Daoy (cell line): ENCODE measurements around the gene CCDC28B. TPM values are rescaled to one million over a fixed set of nuclear protein-coding genes. Genes with fewer than 3 reads are reported as not detected.
"Not testable (repeated sequence)": the region's sequence is repeated elsewhere in the genome, so short reads cannot be mapped to it uniquely, and the experiment has no call there.

Source experiments
- DNase-seq: peaks from one replicate; pipeline ENCODE4 v3.0.0-alpha.2; 2015; ENCODE audit warnings: low read depth
- total RNA-seq: library from RNA; depleted of rRNA; stranded (reverse); fragments of >200 nt; shearing (Covaris generic); gene quantifications from 2 replicates; pipeline ENCODE4 v1.2.3, GENCODE V29; 2014; rRNA removed

Gene CCDC28B
- total RNA-seq, result 11.2 and 15.7 TPM in 2 replicates

- peak; percentile 65 for DNase-seq
These were observed at the start of gene CCDC28B for GRCh38 chr1:32200226-32201010. CCDC28B (plus strand) TSS chr1:32200595; CDS start chr1:32201936, 1,341 bp downstream.

GRCh38 chr1:32150847-32151246 lies 49.5 kb upstream of the CCDC28B start:
- peak; percentile 13 for DNase-seq

GRCh38 chr1:32151319-32151787 lies 49.0 kb upstream of the CCDC28B start:
- peak; percentile 62 for DNase-seq

DNA sequence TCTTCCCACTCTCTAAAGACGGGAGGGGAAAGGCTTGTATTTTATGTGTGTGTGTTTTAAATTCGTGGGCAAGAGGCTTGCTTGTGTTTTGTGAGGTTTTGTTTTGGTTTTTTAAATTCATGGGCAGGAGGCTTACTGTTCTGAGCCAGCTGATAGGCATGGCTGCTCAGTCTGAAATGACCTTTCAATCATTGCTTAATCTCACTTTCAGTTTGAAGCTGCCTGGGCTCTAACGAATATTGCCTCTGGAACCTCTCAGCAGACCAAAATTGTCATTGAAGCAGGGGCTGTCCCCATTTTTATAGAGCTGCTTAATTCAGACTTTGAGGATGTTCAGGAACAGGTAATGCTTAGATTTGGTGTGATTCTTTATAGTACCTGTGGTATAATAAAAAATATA lies 41.2 kb upstream of the CCDC28B start:
- DNase-seq, result no peak

GRCh38 chr1:32163405-32163804 lies 37.0 kb upstream of the CCDC28B start:
- no peak for DNase-seq

DNA sequence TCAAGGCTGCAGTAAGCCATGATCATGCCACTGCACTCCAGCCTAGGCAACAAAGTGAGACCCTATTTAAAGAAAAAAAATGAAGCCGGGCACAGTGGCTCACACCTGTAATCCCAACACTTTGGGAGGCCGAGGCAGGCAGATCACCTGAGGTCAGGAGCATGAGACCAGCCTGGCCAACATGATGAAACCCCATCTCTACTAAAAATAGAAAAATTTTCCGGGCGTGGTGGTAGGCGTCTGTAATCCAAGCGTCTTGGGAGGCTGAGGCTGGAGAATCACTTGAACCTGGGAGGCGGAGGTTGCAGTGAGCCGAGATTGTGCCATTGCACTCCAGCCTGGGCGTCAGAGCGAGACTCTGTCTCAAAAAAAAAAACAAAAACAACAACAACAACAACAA lies 34.8 kb upstream of the CCDC28B start:
- DNase-seq, result not testable (repeated sequence)

DNA sequence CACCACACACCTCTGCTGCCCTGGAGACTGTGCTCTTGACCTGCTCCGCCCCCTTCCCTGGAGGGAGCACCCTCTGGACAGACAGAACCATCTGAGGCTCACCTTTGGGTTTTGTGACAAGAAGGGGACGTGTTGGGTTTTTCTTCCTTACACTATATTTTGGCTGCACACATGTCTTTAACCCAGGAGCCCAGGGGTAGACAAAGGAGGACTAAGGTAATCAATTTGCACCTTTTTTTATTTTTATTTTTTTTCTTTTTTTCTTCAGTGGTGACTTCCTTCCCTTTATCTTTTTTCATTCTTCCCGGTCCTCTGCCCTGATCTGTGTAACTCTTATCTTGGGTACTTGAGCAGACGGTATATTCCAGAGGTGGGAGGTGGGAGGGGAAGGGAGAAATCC lies 29.4 kb upstream of the CCDC28B start:
- DNase-seq, result no peak

- DNase-seq, result peak; percentile 49
These were observed 27.7 kb upstream of the CCDC28B start for GRCh38 chr1:32172621-32173245.

DNA sequence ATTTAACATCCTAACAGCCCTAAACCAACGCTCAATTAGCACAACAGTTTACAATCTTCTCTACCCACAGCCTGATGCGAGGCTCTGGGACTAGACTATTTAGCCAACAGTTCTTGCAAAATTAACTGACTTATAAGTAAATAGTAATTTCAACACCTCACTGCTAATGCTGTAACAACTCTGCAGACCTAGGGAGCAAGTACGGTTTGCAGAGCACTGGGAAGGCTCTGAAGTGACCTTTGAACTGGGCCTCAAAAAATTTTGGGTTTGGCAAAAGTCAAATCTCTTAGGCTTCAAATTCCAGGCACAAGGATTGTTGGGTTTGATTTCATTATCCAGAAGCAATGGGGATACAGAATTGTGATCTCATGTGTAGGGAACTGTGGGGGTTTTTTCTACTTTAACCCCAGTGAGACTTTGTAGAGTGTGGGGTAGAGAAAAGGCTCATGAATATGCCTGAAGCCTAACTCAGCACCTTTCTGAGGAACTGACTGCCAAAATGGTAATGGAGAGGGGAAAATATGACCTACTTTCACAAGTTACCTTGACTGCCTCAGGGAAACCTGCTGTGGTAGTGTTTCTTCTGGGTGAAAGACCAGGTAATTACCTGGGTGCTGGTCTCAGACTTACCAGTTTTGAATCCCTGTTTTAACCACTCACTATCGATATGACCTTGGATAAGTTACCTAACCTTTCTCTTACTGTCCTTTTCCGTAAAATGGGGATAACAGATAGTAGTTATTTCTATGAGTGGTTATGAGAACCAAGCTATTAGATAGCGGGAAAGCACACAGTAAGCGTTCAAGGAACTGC lies 21.8 kb upstream of the CCDC28B start:
- no peak for DNase-seq

- no peak for DNase-seq
These were observed 21.3 kb upstream of the CCDC28B start for GRCh38 chr1:32179193-32179442.

DNA sequence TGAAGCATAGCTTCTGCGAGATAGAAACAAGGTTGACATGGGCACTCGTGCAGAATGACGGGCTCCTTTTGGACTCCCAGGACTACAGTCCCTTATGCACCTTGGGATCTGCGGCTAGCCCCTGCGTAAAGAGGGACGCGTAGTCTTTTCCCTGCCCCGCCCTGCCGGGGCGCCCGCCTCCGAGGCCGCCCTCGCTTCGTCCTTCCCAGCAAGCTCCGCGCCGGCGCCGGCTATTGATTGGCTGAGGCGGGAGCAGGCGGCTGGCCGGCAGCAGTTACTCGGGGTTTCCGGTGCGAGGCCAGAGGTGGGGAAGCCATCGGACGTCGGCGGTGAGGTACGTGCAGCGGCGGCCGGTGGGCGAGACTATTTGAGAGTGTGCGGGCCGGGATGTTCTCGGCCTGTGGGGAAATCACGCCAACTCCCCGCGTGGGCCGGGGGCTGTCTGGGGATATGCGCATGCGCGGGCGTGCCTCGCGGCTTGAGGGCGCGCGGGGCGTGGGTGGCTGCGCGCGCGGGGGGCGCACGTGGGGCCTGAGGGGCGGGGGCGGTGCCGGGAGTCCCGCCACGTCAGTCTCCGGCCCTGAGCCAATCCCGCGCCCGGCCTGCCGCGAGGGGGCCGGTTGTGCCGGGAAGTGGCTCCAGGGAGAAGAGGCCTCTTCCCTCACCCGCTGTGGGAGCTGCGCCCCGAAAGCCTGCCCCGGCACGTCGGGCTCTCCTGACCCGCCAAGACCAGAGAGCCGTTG lies 20.8 kb upstream of the CCDC28B start, which contains the start of gene TXLNA:
TSS of gene TXLNA (plus strand) at position 233 of the 743 bp plus-strand sequence. CDS start 671 bp downstream, outside the sequence.
- DNase-seq, result peak; percentile 94

DNA sequence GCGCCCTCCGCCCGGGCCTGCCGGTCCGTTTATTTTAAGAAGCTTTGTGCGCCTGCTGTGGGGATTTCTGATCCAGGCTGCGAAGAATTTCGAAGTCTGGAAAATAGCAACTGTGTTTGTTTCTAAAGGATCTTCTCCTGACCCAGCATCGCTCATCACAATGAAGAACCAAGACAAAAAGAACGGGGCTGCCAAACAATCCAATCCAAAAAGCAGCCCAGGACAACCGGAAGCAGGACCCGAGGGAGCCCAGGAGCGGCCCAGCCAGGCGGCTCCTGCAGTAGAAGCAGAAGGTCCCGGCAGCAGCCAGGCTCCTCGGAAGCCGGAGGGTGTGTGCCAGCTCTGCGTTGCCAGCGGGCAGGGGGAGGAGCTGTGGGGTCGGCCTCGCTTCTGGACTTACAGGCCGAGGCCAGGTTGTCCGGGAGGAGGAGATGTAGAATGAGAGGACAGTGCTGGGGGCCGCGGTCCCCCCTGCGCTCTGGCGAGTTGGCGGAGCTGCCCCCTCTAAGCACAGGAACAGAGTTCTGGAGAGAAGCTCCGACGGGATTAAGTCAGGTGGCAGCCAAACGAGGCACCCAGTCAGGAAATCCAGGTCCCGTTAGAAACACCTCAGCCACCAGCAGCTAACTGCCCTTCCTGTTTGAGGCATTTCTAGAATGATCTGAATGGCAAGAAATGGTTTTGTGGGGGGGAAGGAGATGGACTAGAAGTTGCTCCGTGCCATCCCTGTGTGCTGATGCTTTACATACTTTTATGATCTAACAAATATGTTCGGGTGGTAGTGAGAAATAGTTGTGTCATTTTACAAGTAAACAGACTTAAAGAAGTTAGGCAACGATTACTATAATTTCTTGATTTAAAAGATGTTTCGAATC lies 20.0 kb upstream of the CCDC28B start:
- peak; percentile 58 for DNase-seq

DNA sequence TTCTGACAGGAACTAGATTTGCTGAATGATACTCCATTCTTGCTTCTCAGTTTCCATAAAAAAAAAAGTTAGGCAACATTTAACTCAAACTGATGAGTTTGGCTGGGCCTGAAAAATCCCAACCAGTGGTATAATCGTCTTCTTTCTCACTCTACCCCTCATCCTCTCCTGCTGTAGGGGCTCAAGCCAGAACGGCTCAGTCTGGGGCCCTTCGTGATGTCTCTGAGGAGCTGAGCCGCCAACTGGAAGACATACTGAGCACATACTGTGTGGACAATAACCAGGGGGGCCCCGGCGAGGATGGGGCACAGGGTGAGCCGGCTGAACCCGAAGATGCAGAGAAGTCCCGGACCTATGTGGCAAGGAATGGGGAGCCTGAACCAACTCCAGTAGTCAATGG lies 19.3 kb upstream of the CCDC28B start:
- DNase-seq, result no peak

DNA sequence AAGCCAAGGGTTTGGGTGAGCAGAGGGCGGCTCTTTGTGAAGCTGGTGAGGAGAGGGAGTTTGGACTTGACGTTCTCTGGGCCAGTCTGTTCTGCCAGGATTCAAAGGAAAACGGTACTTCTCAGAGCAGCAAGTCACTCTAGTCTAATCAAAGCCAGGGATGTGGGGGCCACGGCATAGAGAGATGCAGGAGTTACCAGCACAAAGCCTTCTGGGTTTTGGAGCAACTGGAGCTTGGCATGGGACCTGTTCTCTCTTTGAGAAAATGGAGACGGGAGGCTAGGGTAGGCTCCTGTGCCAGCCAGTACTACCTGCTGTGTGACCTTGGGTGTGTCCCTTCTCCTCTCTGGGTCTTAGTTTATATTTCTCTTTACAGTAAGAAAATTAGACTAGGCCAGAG lies 18.8 kb upstream of the CCDC28B start:
- no peak for DNase-seq

DNA sequence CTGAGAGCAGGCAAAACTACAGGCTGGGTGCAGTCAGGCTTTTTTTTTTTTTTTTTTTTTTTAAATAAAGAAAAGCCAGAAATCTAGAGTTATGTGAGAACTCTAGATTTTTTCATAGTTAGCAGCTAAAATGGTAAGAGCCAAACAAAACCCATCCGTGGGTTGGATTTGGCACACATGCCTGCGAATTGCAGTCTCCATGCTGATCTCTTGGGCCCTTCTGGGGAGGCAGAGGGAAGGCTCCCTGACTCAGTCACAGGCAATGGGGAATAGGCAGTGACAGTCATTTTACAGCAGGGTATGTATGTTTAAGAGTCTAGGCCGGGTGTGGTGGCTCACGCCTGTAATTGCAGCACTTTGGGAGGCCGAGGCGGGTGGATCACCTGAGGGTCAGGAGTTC lies 18.3 kb upstream of the CCDC28B start:
- no peak for DNase-seq

- DNase-seq, result no peak
These were observed 15.7 kb upstream of the CCDC28B start for GRCh38 chr1:32184650-32185049.

DNA sequence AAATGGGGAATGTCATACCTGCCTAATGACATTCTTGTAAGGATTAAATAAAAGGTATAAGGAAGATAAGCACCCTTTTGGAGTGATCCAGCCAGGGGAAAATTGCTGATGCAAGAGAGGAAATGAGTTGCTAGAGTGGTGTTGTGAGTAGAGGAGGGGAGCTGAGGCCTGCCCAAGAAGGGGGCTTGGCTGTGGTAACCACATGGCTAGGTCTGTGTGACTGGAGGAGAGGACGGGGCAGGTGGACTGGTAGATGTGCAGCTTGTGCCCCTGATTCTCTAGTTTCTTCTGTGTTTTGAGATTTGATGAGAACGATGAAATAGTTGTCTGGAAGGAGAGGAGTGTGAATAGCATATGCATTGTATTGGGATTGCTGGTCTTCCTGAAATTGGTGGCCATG lies 14.3 kb upstream of the CCDC28B start:
- no peak for DNase-seq

GRCh38 chr1:32186491-32186890 lies 13.9 kb upstream of the CCDC28B start:
- no peak for DNase-seq

DNA sequence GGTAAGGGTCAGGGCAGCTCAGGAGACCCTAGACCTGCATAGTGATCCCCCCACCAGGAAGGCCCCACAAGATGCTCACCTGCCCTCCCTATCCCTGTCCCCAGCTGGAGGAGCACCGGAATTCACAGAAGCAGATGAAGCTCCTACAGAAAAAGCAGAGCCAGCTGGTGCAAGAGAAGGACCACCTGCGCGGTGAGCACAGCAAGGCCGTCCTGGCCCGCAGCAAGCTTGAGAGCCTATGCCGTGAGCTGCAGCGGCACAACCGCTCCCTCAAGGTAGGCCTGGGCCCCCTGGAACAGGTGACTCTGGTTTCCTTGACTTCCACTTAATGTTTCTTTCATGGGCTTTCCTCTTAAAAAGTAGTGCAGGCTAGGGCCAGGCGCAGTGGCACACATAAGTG lies 12.5 kb upstream of the CCDC28B start:
- no peak for DNase-seq

DNA sequence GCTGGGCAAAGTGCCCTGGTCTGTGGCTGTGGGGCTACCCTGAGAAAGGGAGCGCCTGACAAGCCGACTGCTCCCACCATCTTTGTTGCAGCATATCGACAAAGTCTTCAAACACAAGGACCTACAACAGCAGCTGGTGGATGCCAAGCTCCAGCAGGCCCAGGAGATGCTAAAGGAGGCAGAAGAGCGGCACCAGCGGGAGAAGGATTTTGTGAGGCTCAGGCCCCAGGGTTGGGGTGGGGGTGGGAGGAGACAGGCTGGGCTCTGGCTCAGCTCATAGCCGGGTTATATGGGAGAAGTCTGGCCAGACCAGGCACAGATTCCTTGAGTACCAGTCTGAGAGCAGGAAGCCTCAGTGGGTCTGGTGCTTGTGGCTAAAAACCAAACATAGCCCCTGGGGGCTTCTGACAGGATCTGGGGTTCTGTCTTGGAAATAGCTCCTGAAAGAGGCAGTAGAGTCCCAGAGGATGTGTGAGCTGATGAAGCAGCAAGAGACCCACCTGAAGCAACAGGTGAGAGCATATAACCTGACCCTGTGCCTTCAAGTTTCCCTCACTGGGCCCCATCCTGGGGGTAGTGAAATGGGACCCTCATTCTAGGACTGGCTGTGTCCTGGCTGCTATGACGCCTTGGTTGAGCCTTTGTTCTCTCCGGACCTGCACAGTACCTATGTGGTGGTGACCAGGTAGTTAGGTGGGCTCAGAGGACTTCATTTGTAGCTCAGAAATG lies 8.0 kb upstream of the CCDC28B start:
- DNase-seq, result no peak
